Endothelial cell (in vitro differentiated cells): ENCODE data around the gene CPPED1. TPM values are rescaled to one million over a fixed set of nuclear protein-coding genes. Genes with fewer than 3 reads are reported as not detected.

Source experiments
- DNase-seq: peaks from one replicate; pipeline ENCODE4 v3.0.0; 2021; ENCODE audit warnings: low spot score
- H3K27ac Mint-ChIP-seq: one replicate; pipeline ENCODE4 v1.8.0; 2021; ENCODE audit warnings: mixed read lengths, inconsistent platforms; ENCODE audit not compliant: unreplicated experiment
- H3K27me3 Mint-ChIP-seq: one replicate; pipeline ENCODE4 v1.8.0; 2021; ENCODE audit warnings: mild to moderate bottlenecking, moderate library complexity, mixed read lengths, inconsistent platforms; ENCODE audit not compliant: unreplicated experiment
- H3K36me3 Mint-ChIP-seq: one replicate; pipeline ENCODE4 v1.8.0; 2021; ENCODE audit warnings: mild to moderate bottlenecking, low read depth, mixed read lengths, inconsistent platforms; ENCODE audit not compliant: unreplicated experiment
- H3K4me1 Mint-ChIP-seq: one replicate; pipeline ENCODE4 v1.8.0; 2021; ENCODE audit warnings: mild to moderate bottlenecking, mixed read lengths, inconsistent platforms; ENCODE audit not compliant: unreplicated experiment
- H3K4me3 Mint-ChIP-seq: one replicate; pipeline ENCODE4 v1.8.0; 2021; ENCODE audit warnings: mild to moderate bottlenecking, mixed read lengths, inconsistent platforms; ENCODE audit not compliant: unreplicated experiment
- H3K9me3 Mint-ChIP-seq: one replicate; pipeline ENCODE4 v1.8.0; 2021; ENCODE audit warnings: mixed read lengths, inconsistent platforms; ENCODE audit not compliant: unreplicated experiment
- total RNA-seq: library from RNA; stranded (reverse); fragmentation: NEBNext Ultra II Directional; extraction: Animal tissue kit (Norgen Biotek cat#: 25700); gene quantifications from one replicate; pipeline ENCODE4 v1.2.1, GENCODE V29; 2021; ENCODE audit not compliant: unreplicated experiment
- TF ChIP-seq, protein P1 (sequence below): fragments of 200-600 bp; sonication (generic); IDR thresholded peaks from one replicate; pipeline ENCODE4 v1.5.0; 2021; ENCODE audit warnings: antibody characterized with exemption; ENCODE audit not compliant: unreplicated experiment

The CPPED1 gene
- total RNA-seq, 1 donor from 2014 or later = 11.6 TPM

- no peak overlapping the region for H3K27ac Mint-ChIP-seq
- peak; percentile 76 for DNase-seq
- TF ChIP-seq, protein P1, sequence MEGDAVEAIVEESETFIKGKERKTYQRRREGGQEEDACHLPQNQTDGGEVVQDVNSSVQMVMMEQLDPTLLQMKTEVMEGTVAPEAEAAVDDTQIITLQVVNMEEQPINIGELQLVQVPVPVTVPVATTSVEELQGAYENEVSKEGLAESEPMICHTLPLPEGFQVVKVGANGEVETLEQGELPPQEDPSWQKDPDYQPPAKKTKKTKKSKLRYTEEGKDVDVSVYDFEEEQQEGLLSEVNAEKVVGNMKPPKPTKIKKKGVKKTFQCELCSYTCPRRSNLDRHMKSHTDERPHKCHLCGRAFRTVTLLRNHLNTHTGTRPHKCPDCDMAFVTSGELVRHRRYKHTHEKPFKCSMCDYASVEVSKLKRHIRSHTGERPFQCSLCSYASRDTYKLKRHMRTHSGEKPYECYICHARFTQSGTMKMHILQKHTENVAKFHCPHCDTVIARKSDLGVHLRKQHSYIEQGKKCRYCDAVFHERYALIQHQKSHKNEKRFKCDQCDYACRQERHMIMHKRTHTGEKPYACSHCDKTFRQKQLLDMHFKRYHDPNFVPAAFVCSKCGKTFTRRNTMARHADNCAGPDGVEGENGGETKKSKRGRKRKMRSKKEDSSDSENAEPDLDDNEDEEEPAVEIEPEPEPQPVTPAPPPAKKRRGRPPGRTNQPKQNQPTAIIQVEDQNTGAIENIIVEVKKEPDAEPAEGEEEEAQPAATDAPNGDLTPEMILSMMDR = no peak
- no peaks in the 10 kb centered on the region for H3K4me1 Mint-ChIP-seq
- no peak overlapping the region for H3K4me3 Mint-ChIP-seq
- no peaks in the 10 kb centered on the region for H3K36me3 Mint-ChIP-seq
- no peaks in the 10 kb centered on the region for H3K9me3 Mint-ChIP-seq
- peaks cover 2% of the 10 kb centered on the region for H3K27me3 Mint-ChIP-seq
Observed at GRCh38 chr16:12661656-12662172, 142.0 kb downstream of the CPPED1 start.

GRCh38 chr16:12659871-12660270 is 143.8 kb downstream of the CPPED1 start:
- Mint-ChIP-seq H3K4me1 (no peaks in the 10 kb centered on the region), H3K36me3 (no peaks in the 10 kb centered on the region), H3K4me3 (no peak overlapping the region), H3K27me3 (peaks cover 2% of the 10 kb centered on the region), H3K27ac (no peak overlapping the region), H3K9me3 (no peaks in the 10 kb centered on the region)
- no peak for DNase-seq
- TF ChIP-seq, protein P1 = no peak

GRCh38 chr16:12658506-12658905 is 145.2 kb downstream of the CPPED1 start:
- DNase-seq = no peak
- no peaks in the 10 kb centered on the region for H3K36me3 Mint-ChIP-seq
- H3K27ac Mint-ChIP-seq = no peak overlapping the region
- H3K9me3 Mint-ChIP-seq = no peaks in the 10 kb centered on the region
- peaks cover 2% of the 10 kb centered on the region for H3K27me3 Mint-ChIP-seq
- TF ChIP-seq, protein P1 = no peak
- no peaks in the 10 kb centered on the region for H3K4me1 Mint-ChIP-seq
- H3K4me3 Mint-ChIP-seq = no peak overlapping the region

GRCh38 chr16:12655537-12655936 is 148.2 kb downstream of the CPPED1 start:
- no peaks in the 10 kb centered on the region for H3K36me3 Mint-ChIP-seq
- H3K4me3 Mint-ChIP-seq = no peak overlapping the region
- H3K9me3 Mint-ChIP-seq = no peaks in the 10 kb centered on the region
- H3K4me1 Mint-ChIP-seq = no peaks in the 10 kb centered on the region
- H3K27me3 Mint-ChIP-seq = peaks cover 1% of the 10 kb centered on the region
- TF ChIP-seq, protein P1 = no peak
- H3K27ac Mint-ChIP-seq = no peak overlapping the region
- DNase-seq = no peak

DNA sequence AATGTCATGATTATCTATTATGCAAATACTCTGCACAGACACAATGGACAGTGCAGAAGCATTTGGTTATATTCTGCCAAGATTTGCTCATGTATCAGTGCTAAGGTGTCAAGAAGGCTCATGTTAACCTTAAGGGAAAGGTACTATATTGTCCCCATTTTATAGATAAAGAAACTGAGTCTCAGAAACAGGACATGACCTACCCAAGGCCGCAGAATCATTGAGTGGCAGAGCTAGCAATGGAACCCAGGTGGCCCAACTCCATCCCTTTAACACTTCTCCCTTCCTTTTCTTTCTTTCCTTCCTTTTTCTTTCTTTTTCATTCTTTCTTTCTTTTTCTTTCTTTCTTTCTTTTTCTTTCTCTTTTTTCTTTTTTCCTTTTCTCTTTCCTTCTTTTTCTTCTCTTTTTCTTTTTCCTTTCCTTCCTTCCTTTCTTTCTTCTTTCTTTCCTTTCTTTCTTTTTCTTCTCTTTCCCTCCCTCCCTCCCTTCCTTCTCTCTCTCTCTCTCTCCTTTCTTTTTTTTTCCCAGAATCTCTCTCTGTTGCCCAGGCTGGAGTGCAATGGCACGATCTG is 149.8 kb downstream of the CPPED1 start:
- H3K4me3 Mint-ChIP-seq = no peak overlapping the region
- no peaks in the 10 kb centered on the region for H3K36me3 Mint-ChIP-seq
- no peaks in the 10 kb centered on the region for H3K4me1 Mint-ChIP-seq
- DNase-seq = no peak
- no peaks in the 10 kb centered on the region for H3K9me3 Mint-ChIP-seq
- H3K27me3 Mint-ChIP-seq = peaks cover 1% of the 10 kb centered on the region
- H3K27ac Mint-ChIP-seq = no peak overlapping the region
- TF ChIP-seq, protein P1 = no peak
